Smooth muscle cell (in vitro differentiated cells): ENCODE results near the gene NOP9. TPM values are rescaled to one million over a fixed set of nuclear protein-coding genes. Genes with fewer than 3 reads are reported as not detected.

Source experiments
- DNase-seq: peaks from one replicate; lab custom pipeline; 2025; ENCODE audit not compliant: unreplicated experiment; lab: John Stamatoyannopoulos, UW
- H2AFZ ChIP-seq: fragments of 200-600 bp; sonication (generic); 2 replicates; pipeline ENCODE4 v1.6.0; 2016; ENCODE audit warnings: antibody characterized with exemption, low read depth, mild to moderate bottlenecking
- H3F3A ChIP-seq: fragments of 200-600 bp; sonication (generic); 2 replicates; pipeline ENCODE4 v1.6.0; 2017; ENCODE audit warnings: antibody characterized with exemption, low read depth
- H3K27ac ChIP-seq: fragments of 200-600 bp; sonication (generic); 2 replicates; pipeline ENCODE4 v1.5.1; 2016; ENCODE audit warnings: low read depth, mild to moderate bottlenecking
- H3K27me3 ChIP-seq: fragments of 200-600 bp; sonication (generic); 2 replicates; pipeline ENCODE4 v1.6.1; 2016; ENCODE audit warnings: low read depth, mild to moderate bottlenecking
- H3K36me3 ChIP-seq: fragments of 200-600 bp; sonication (generic); 2 replicates; pipeline ENCODE4 v1.5.1; 2016; ENCODE audit warnings: low read depth
- H3K4me1 ChIP-seq: fragments of 200-600 bp; sonication (generic); 2 replicates; pipeline ENCODE4 v1.5.1; 2016; ENCODE audit warnings: low read depth
- H3K4me2 ChIP-seq: fragments of 200-600 bp; sonication (generic); 2 replicates; pipeline ENCODE4 v1.6.0; 2016; ENCODE audit warnings: mild to moderate bottlenecking
- H3K4me3 ChIP-seq: fragments of 200-600 bp; sonication (generic); 2 replicates; pipeline ENCODE4 v1.5.1; 2016; ENCODE audit warnings: mild to moderate bottlenecking
- H3K79me2 ChIP-seq: fragments of 200-600 bp; sonication (generic); 2 replicates; pipeline ENCODE4 v1.6.0; 2016; ENCODE audit warnings: low read depth, mild to moderate bottlenecking
- H3K9ac ChIP-seq: fragments of 200-600 bp; sonication (generic); 2 replicates; pipeline ENCODE4 v1.6.0; 2016; ENCODE audit warnings: low read depth
- H3K9me3 ChIP-seq: fragments of 200-600 bp; sonication (generic); replicated peaks from 2 replicates; pipeline ENCODE4 v1.5.1; 2016; ENCODE audit warnings: low read depth
- H4K20me1 ChIP-seq: fragments of 200-600 bp; sonication (generic); 2 replicates; pipeline ENCODE4 v1.6.0; 2016; ENCODE audit warnings: low read depth
- WGBS: methylation state at CpG from one replicate; pipeline ENCODE4 v1.1.7; 2016; ENCODE audit warnings: low lambda C conversion rate; 5-methylcytosine and 5-hydroxymethylcytosine counted together
- polyA plus RNA-seq: library from polyadenylated mRNA; unstranded; fragments of >200 nt; fragmentation: Nextera tagmentation; extraction: Ambion mirVana; gene quantifications from 2 replicates; pipeline ENCODE4 v1.2.1, GENCODE V29; 2016
- total RNA-seq: library from RNA; depleted of rRNA; stranded (reverse); fragments of >200 nt; gene quantifications from 2 replicates; pipeline ENCODE4 v1.2.3, GENCODE V29; 2014
- TF ChIP-seq, protein P1 (sequence below): fragments of 200-600 bp; sonication (generic); IDR thresholded peaks from 2 replicates; pipeline ENCODE4 v1.5.1; 2017; ENCODE audit warnings: borderline replicate concordance, mild to moderate bottlenecking, antibody characterized with exemption; ENCODE audit not compliant: insufficient read depth, poor library complexity, severe bottlenecking

NOP9 gene
- total and polyA plus RNA-seq, 2 experiments from 2014 or later, result 3.3 to 9.3 TPM

- WGBS, result 78% methylated on average over 3 of the region's 3 CpGs
- H3F3A ChIP-seq, result no peaks in the 10 kb centered on the region
- no peak overlapping the region for H3K27ac ChIP-seq
- H3K9me3 ChIP-seq, result no peaks in the 10 kb centered on the region
- no peaks in the 10 kb centered on the region for H3K79me2 ChIP-seq
- peaks cover 1% of the 10 kb centered on the region for H3K4me1 ChIP-seq
- H4K20me1 ChIP-seq, result no peaks in the 10 kb centered on the region
- no peaks in the 10 kb centered on the region for H3K36me3 ChIP-seq
- H3K9ac ChIP-seq, result no peak overlapping the region
- no peak overlapping the region for H2AFZ ChIP-seq
- no peak overlapping the region for H3K4me2 ChIP-seq
- no peak for DNase-seq
- no peak overlapping the region for H3K4me3 ChIP-seq
- TF ChIP-seq, protein P1, sequence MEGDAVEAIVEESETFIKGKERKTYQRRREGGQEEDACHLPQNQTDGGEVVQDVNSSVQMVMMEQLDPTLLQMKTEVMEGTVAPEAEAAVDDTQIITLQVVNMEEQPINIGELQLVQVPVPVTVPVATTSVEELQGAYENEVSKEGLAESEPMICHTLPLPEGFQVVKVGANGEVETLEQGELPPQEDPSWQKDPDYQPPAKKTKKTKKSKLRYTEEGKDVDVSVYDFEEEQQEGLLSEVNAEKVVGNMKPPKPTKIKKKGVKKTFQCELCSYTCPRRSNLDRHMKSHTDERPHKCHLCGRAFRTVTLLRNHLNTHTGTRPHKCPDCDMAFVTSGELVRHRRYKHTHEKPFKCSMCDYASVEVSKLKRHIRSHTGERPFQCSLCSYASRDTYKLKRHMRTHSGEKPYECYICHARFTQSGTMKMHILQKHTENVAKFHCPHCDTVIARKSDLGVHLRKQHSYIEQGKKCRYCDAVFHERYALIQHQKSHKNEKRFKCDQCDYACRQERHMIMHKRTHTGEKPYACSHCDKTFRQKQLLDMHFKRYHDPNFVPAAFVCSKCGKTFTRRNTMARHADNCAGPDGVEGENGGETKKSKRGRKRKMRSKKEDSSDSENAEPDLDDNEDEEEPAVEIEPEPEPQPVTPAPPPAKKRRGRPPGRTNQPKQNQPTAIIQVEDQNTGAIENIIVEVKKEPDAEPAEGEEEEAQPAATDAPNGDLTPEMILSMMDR, result no peak
- H3K27me3 ChIP-seq, result no peaks in the 10 kb centered on the region
These were observed 8.1 kb upstream of the NOP9 start for GRCh38 chr14:24291446-24292117.

- H3K4me1 ChIP-seq, result peaks cover 2% of the 10 kb centered on the region
- TF ChIP-seq, protein P1, result no peak
- no peak overlapping the region for H3K27ac ChIP-seq
- no peaks in the 10 kb centered on the region for H3K9me3 ChIP-seq
- H3K9ac ChIP-seq, result no peak overlapping the region
- no peak overlapping the region for H2AFZ ChIP-seq
- no peaks in the 10 kb centered on the region for H3K27me3 ChIP-seq
- no peak overlapping the region for H3K4me3 ChIP-seq
- H3K36me3 ChIP-seq, result no peaks in the 10 kb centered on the region
- peaks cover 3% of the 10 kb centered on the region for H3F3A ChIP-seq
- no peaks in the 10 kb centered on the region for H4K20me1 ChIP-seq
- no peaks in the 10 kb centered on the region for H3K79me2 ChIP-seq
- no peak for DNase-seq
- WGBS, result over 99% methylated on average over 11 of the region's 11 CpGs
- H3K4me2 ChIP-seq, result no peak overlapping the region
These were observed 7.4 kb upstream of the NOP9 start for GRCh38 chr14:24292118-24292807.

DNA sequence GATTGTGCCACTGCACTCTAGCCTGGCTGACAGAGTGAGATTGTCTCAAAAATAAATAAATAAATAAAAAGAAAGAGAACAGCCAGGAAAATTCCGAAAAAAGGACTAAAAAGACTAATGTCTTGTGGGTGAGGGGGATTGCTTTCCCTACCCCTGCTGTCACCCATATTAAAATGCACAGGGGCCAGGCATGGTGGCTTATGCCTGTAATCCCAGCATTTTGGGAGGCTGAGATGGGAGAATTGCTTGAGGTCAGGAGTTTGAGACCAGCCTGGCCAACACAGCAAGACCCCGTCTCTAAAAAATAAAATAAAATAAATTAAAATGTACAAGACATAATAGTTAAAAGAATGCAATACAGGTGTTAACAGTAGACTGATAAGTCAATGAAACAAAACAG, 6.1 kb upstream of the NOP9 start:
- no peak overlapping the region for H3K27ac ChIP-seq
- no peak overlapping the region for H2AFZ ChIP-seq
- H3K9me3 ChIP-seq, result no peaks in the 10 kb centered on the region
- DNase-seq, result no peak
- WGBS, result 94% methylated on average over 2 of the region's 2 CpGs
- peaks cover 1% of the 10 kb centered on the region for H3K79me2 ChIP-seq
- TF ChIP-seq, protein P1, result no peak
- no peaks in the 10 kb centered on the region for H4K20me1 ChIP-seq
- H3K4me2 ChIP-seq, result no peak overlapping the region
- peaks cover 7% of the 10 kb centered on the region for H3F3A ChIP-seq
- no peaks in the 10 kb centered on the region for H3K27me3 ChIP-seq
- H3K4me1 ChIP-seq, result peaks cover 3% of the 10 kb centered on the region
- H3K4me3 ChIP-seq, result no peak overlapping the region
- H3K9ac ChIP-seq, result no peak overlapping the region
- H3K36me3 ChIP-seq, result no peaks in the 10 kb centered on the region
